GM12875 (cell line): Measurements from ENCODE around the gene RASA3.

ENCODE experiments used
- H3K4me3 ChIP-seq: one replicate; pipeline ENCODE4 v1.5.1; 2011; ENCODE audit warnings: low read depth, low read length, control low read depth
- CTCF ChIP-seq: IDR thresholded peaks from 2 replicates; pipeline ENCODE4 v1.5.1; 2011; ENCODE audit warnings: low read depth, mild to moderate bottlenecking, control low read depth, inconsistent platforms, low read length, moderate library complexity, borderline replicate concordance; ENCODE audit not compliant: insufficient read depth

Gene RASA3

GRCh38 chr13:113952983-113953520, 179.4 kb downstream of the RASA3 start:
- H3K4me3 ChIP-seq = no peak overlapping the region
- TF ChIP-seq CTCF = no peak

- H3K4me3 ChIP-seq = no peak overlapping the region
- no peak for TF ChIP-seq CTCF
Measured at GRCh38 chr13:113952151-113952982, 180.1 kb downstream of the RASA3 start.

- no peak overlapping the region for H3K4me3 ChIP-seq
- TF ChIP-seq CTCF = peak; percentile 82
Measured at GRCh38 chr13:113951246-113951999, 181.0 kb downstream of the RASA3 start.

DNA sequence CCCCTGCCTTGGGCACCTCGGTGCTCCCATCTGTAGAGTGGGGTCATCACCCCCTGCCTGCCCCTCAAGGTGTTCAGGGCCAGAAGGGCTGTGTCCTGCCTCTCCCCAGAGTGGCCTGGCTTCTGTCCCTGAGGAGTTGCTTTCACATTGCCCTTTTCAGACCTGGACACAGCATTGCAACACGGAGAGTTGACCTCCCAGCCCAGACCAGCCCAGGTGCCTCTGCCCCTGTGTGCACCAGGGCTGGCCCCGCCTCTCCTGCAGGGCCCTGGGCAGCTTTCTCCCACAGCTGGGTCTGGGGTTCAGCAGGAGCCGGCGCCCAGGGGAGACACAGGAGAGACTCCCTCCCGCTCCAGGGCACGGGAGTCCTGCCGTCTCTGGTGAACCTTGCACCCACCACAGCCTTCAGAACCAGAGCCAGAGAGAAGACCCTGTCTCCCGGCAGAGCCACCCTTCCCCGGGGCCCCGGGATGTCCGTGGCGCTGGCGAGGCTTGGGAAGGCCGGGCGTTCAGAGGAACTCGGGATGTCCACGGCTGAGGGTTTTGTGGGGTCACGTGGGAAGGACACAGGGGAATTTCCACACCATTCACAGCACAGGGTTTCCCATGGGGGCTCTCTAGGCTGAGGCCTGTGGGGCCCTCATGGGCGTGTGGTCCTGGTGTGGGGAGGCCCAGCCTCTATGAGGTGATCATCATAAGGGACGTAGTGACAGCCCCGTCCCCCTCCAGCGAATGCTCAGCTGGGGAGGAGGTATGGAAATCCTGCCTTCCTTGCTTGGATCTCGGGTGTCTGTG, 181.8 kb downstream of the RASA3 start:
- TF ChIP-seq CTCF = no peak
- no peak overlapping the region for H3K4me3 ChIP-seq

DNA sequence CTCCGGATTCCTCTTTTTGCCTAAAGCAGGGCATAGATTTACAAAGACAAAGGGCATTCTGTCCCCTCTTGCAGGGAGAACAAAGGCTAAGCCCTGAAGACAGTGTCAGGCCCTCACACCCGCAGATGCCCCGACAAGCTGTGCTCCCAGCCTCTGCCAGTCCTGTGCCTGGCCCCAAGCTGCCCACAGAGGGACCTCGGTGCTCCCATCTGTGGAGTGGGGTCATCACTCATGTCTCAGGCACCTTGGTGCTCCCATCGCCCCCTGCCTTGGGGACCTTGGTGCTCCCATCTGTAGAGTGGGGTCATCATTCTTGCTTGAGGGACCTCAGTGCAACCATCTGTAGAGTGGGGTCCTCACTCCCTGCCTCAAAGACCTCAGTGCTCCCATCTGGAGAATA, 182.9 kb downstream of the RASA3 start:
- no peak for TF ChIP-seq CTCF
- no peak overlapping the region for H3K4me3 ChIP-seq

DNA sequence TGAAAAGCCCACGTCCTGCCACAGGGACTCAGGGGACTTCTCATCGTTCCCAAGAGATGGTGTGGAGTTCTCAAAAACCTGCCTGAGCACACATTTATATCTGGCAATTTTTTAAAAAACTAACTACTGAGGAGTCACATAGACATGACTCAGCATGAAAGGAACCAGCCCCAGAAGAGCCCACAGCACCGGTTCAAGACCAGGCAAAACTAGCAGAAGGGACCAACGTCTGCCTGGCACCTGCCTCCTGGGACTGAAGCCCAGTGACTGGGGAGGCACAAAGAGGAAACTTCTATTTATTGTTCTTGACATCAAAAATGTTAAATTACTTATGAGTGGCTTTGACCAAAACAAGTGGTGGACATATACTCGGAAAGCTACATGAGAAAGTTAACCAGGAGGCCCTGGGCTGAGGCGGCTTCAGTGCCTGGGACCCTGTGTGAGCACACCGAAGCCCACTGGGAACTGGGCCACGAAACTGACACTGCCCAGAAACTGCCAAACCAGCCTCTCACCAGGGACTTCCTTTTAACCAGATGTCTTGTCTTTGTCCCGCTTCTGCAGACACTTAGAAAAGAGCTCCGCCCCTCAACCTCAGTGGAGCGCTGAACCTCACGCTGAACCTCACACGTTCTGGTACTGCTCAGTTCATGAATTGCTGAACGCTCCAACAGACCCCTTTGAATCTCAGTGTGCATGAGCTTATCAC, 184.2 kb downstream of the RASA3 start:
- TF ChIP-seq CTCF = no peak
- H3K4me3 ChIP-seq = no peak overlapping the region
